H1 (cell line): ENCODE data around the gene GDNF. TPM values are rescaled to one million over a fixed set of nuclear protein-coding genes. Genes with fewer than 3 reads are reported as not detected.
"Not testable (repeated sequence)": the region's sequence is repeated elsewhere in the genome, so short reads cannot be mapped to it uniquely, and the experiment has no call there.

Source experiments
- CTCF ChIA-PET: fragments of 300-600 bp; sonication (Branson Sonifier 250); formaldehyde crosslinking; loops from one replicate; lab custom pipeline; 2021; ENCODE audit not compliant: partially characterized antibody; lab: Charles Lee
- POLR2A ChIA-PET: fragments of 300-600 bp; sonication (Branson Sonifier 250); formaldehyde crosslinking; loops from one replicate; lab custom pipeline; 2021; ENCODE audit warnings: inconsistent platforms; ENCODE audit not compliant: partially characterized antibody; lab: Charles Lee
- DNase-seq, 2 experiments: peaks; one replicate each; pipeline versions ENCODE4 v3.0.0 to v3.0.0-alpha.2; 2010 to 2022; ENCODE audit warnings: low spot score in 2 of 2, low read depth in 1 of 2, mixed read lengths in 1 of 2
- FAIRE-seq: peaks from 2 replicates; lab custom pipeline; 2011; peaks lifted over from hg19 to GRCh38; lab: Jason Lieb, UNC
- H2AFZ ChIP-seq: 2 replicates; pipeline ENCODE4 v1.8.1; 2012; ENCODE audit warnings: low read length, inconsistent platforms
- H2AK5ac ChIP-seq: 2 replicates; pipeline ENCODE4 v1.6.1; 2013; ENCODE audit warnings: low read depth, low read length
- H2BK120ac ChIP-seq: replicated peaks from 2 replicates; pipeline ENCODE3; 2013; ENCODE audit warnings: low read depth, low read length, inconsistent platforms
- H2BK12ac ChIP-seq: 2 replicates; pipeline ENCODE4 v1.6.1; 2013; ENCODE audit warnings: low read depth, low read length
- H2BK15ac ChIP-seq: 2 replicates; pipeline ENCODE4 v1.6.1; 2013; ENCODE audit warnings: low read length
- H2BK20ac ChIP-seq: 2 replicates; pipeline ENCODE4 v1.6.1; 2013; ENCODE audit warnings: low read length
- H2BK5ac ChIP-seq: 2 replicates; pipeline ENCODE4 v1.6.1; 2013; ENCODE audit warnings: low read depth, low read length
- H3K14ac ChIP-seq: 2 replicates; pipeline ENCODE4 v1.6.1; 2013; ENCODE audit warnings: inconsistent platforms; ENCODE audit not compliant: insufficient read length
- H3K18ac ChIP-seq: 2 replicates; pipeline ENCODE4 v1.6.1; 2013; ENCODE audit warnings: low read length; ENCODE audit errors: extremely low read depth
- H3K23ac ChIP-seq: 2 replicates; pipeline ENCODE4 v1.6.1; 2013; ENCODE audit warnings: inconsistent platforms; ENCODE audit not compliant: insufficient read length
- H3K23me2 ChIP-seq: 2 replicates; pipeline ENCODE4 v1.6.1; 2013; ENCODE audit warnings: low read depth, low read length
- H3K27ac ChIP-seq: 2 replicates; pipeline ENCODE4 v1.6.1; 2011; ENCODE audit warnings: low read depth, low read length, inconsistent platforms
- H3K27me3 ChIP-seq, 4 experiments: replicated peaks in 1 of 4; 1 replicate in 1 of 4; 2 replicates in 3 of 4; pipeline versions ENCODE4 v1.6.1 to v1.8.1; 2011 to 2013; ENCODE audit warnings: low read length in 3 of 4, mild to moderate bottlenecking in 3 of 4, inconsistent platforms in 2 of 4, mixed read lengths in 2 of 4, moderate library complexity in 1 of 4; ENCODE audit not compliant: control insufficient read depth in 3 of 4, insufficient read depth in 3 of 4; ENCODE audit errors: extremely low read depth in 1 of 4
- H3K36me3 ChIP-seq, 4 experiments: 2 replicates each; pipeline versions ENCODE4 v1.6.1 to v1.8.1; 2011 to 2013; ENCODE audit warnings: mild to moderate bottlenecking in 4 of 4, low read length in 3 of 4, moderate library complexity in 2 of 4, control low read depth in 1 of 4, inconsistent platforms in 1 of 4; ENCODE audit not compliant: insufficient read depth in 4 of 4, control insufficient read depth in 2 of 4
- H3K4ac ChIP-seq: replicated peaks from 2 replicates; pipeline ENCODE3; 2013; ENCODE audit warnings: low read length, low read depth, mixed read lengths, inconsistent platforms; ENCODE audit not compliant: insufficient read length
- H3K4me1 ChIP-seq, 4 experiments: replicated peaks in 1 of 4; 1 replicate in 1 of 4; 2 replicates in 3 of 4; pipeline versions ENCODE4 v1.6.1 to v1.8.1; 2011 to 2013; ENCODE audit warnings: low read length in 3 of 4, inconsistent platforms in 2 of 4, mixed read lengths in 1 of 4; ENCODE audit not compliant: insufficient read depth in 4 of 4, control insufficient read depth in 3 of 4
- H3K4me2 ChIP-seq, 2 experiments: 2 replicates each; pipeline versions ENCODE4 v1.6.1 to v1.8.1; 2011 to 2013; ENCODE audit warnings: low read depth in 2 of 2, low read length in 2 of 2, control low read depth in 1 of 2, inconsistent platforms in 1 of 2, mild to moderate bottlenecking in 1 of 2; ENCODE audit not compliant: insufficient read depth in 1 of 2
- H3K4me3 ChIP-seq, 4 experiments: fragments of 200-600, 300-600 bp in 1 of 4; sonication (generic), shearing (Covaris generic), sonication (Bioruptor Twin) in 1 of 4; 2 replicates each; pipeline versions ENCODE4 v1.5.1 to v1.8.1; 2011 to 2016; ENCODE audit warnings: low read length in 4 of 4, low read depth in 3 of 4, control low read depth in 2 of 4, inconsistent platforms in 2 of 4, mild to moderate bottlenecking in 2 of 4, mixed read lengths in 1 of 4, moderate library complexity in 1 of 4; ENCODE audit not compliant: insufficient read depth in 2 of 4; ENCODE audit errors: extremely low read depth in 1 of 4
- H3K56ac ChIP-seq: replicated peaks from 2 replicates; pipeline ENCODE3; 2013; ENCODE audit warnings: low read depth, mild to moderate bottlenecking, mixed read lengths, low read length, inconsistent platforms; ENCODE audit not compliant: insufficient read length
- H3K79me1 ChIP-seq: 2 replicates; pipeline ENCODE4 v1.6.1; 2013; ENCODE audit warnings: low read depth, low read length, control low read depth
- H3K79me2 ChIP-seq, 2 experiments: 2 replicates each; pipeline versions ENCODE4 v1.6.1 to v1.8.1; 2012 to 2013; ENCODE audit warnings: low read length in 2 of 2, mild to moderate bottlenecking in 2 of 2, inconsistent platforms in 1 of 2; ENCODE audit not compliant: insufficient read depth in 2 of 2, control insufficient read depth in 1 of 2
- H3K9ac ChIP-seq, 4 experiments: replicated peaks in 1 of 4; 1 replicate in 1 of 4; 2 replicates in 3 of 4; pipeline versions ENCODE4 v1.6.1 to v1.8.1; 2011 to 2013; ENCODE audit warnings: low read depth in 3 of 4, low read length in 3 of 4, control low read depth in 2 of 4, mild to moderate bottlenecking in 2 of 4, moderate library complexity in 2 of 4, inconsistent platforms in 1 of 4; ENCODE audit errors: extremely low read depth in 1 of 4
- H3K9me3 ChIP-seq, 2 experiments: 2 replicates each; pipeline versions ENCODE4 v1.6.1 to v1.8.1; 2012 to 2013; ENCODE audit warnings: mild to moderate bottlenecking in 2 of 2, moderate library complexity in 2 of 2, control low read depth in 1 of 2, inconsistent platforms in 1 of 2, low read depth in 1 of 2, low read length in 1 of 2, mixed read lengths in 1 of 2; ENCODE audit not compliant: insufficient read depth in 2 of 2
- H4K20me1 ChIP-seq, 2 experiments: replicated peaks in 1 of 2; 2 replicates each; pipeline versions ENCODE3 to v1.8.1; 2011 to 2013; ENCODE audit warnings: inconsistent platforms in 2 of 2, low read length in 2 of 2, mild to moderate bottlenecking in 1 of 2; ENCODE audit not compliant: insufficient read depth in 2 of 2, control insufficient read depth in 1 of 2
- H4K5ac ChIP-seq: 2 replicates; pipeline ENCODE4 v1.6.1; 2013; ENCODE audit warnings: low read length, low read depth, mixed read lengths, inconsistent platforms; ENCODE audit not compliant: insufficient read length
- H4K8ac ChIP-seq: 2 replicates; pipeline ENCODE4 v1.8.0; 2013; ENCODE audit warnings: mild to moderate bottlenecking, moderate library complexity, low read length, inconsistent platforms; ENCODE audit not compliant: insufficient read depth; ENCODE audit errors: extremely low read depth
- H4K91ac ChIP-seq: replicated peaks from 2 replicates; pipeline ENCODE3; 2013; ENCODE audit warnings: low read length, mixed read lengths, inconsistent platforms; ENCODE audit not compliant: insufficient read length
- WGBS, 2 experiments: shearing (Covaris generic) in 1 of 2; methylation state at CpG; one replicate each; pipeline versions ENCODE4 v1.1.6 to v1.1.7; 2013 to 2015; ENCODE audit warnings: low lambda C conversion rate in 2 of 2, mixed read lengths in 2 of 2, inconsistent platforms in 1 of 2, low coverage in 1 of 2, missing lambda C conversion rate in 1 of 2; ENCODE audit not compliant: insufficient replicate concordance in 2 of 2, insufficient coverage in 1 of 2, insufficient read length in 1 of 2; ENCODE audit errors: extremely low coverage in 1 of 2, missing lambda C conversion rate in 1 of 2; 5-methylcytosine and 5-hydroxymethylcytosine counted together
- polyA plus RNA-seq, 7 experiments: library from polyadenylated mRNA; depleted of rRNA in 3 of 7; stranded (reverse) in 5 of 7; unstranded in 2 of 7; fragments of >200 nt in 5 of 7; fragments of 200-250 nt in 2 of 7; gene quantifications; 1 replicate in 5 of 7; 2 replicates in 1 of 7; 4 replicates in 1 of 7; pipeline versions ENCODE4 v1.2.1 to v1.2.3, GENCODE V29; 2011 to 2013; ENCODE audit warnings: missing spikeins in 2 of 7, mixed read lengths in 2 of 7
- total RNA-seq: library from RNA; stranded (reverse); fragmentation: NEBNext Ultra II Directional; extraction: Animal tissue kit (Norgen Biotek cat#: 25700); gene quantifications from 2 replicates; pipeline ENCODE4 v1.2.1, GENCODE V29; 2021

GDNF gene
- total and polyA plus RNA-seq, 2 of the 8 experiments (the other 6 are each of a cell fraction or from before 2014, with no cell fraction given) = 0.15 to 2.0 TPM

GRCh38 chr5:37796435-37796834 is 43.4 kb downstream of the GDNF start:
- H3K36me3 ChIP-seq, H3K23ac ChIP-seq, H4K20me1 ChIP-seq, H3K27ac ChIP-seq, H3K4me2 ChIP-seq, DNase-seq, H3K23me2 ChIP-seq, H3K79me1 ChIP-seq, POLR2A ChIA-PET, H2BK120ac ChIP-seq, H4K91ac ChIP-seq, FAIRE-seq, H3K4ac ChIP-seq, H3K27me3 ChIP-seq, H2BK12ac ChIP-seq, H4K5ac ChIP-seq, H2BK20ac ChIP-seq, H2BK5ac ChIP-seq, H2AFZ ChIP-seq, H3K4me1 ChIP-seq, H3K9ac ChIP-seq, H3K18ac ChIP-seq, H3K79me2 ChIP-seq, H4K8ac ChIP-seq, H2BK15ac ChIP-seq, H3K14ac ChIP-seq, H3K9me3 ChIP-seq, H2AK5ac ChIP-seq, H3K4me3 ChIP-seq, H3K56ac ChIP-seq: not testable (repeated sequence)
- 80% methylated on average over 1 of the region's 1 CpG; no CpG with 5 or more reads in 1 of the 2 experiments for WGBS, 2 experiments
- CTCF ChIA-PET = interaction anchor here (0.6 to 1.5 kb wide), 4 partner anchors 21 to 73 kb away, joined by 3 read pairs; no protein-coding TSS in a partner anchor

DNA sequence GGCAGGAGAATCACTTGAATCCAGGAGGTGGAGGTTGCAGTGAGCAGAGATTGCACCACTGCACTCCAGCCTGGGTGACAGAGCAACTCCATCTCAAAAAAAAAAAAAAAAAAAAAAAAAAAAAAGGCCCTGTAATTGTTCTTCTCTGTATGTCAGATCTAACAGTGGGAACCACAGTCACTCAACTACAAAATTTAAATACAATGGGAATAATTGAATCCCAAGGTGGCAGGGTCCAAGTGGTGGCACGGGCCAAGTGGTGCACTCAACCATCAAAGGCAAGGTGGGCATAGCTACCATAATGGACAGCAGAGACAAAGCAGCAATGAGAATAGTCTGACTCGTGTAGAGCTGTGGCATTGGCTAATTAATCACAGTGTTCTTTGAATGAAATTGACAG is 44.5 kb downstream of the GDNF start:
- POLR2A ChIA-PET = not testable (repeated sequence)

More for the DNA sequence above, 44.5 kb downstream of the GDNF start:
- not testable (repeated sequence) for H4K20me1 ChIP-seq, H3K23ac ChIP-seq, H3K14ac ChIP-seq, H3K4ac ChIP-seq, H2BK15ac ChIP-seq, H3K27me3 ChIP-seq, H2BK12ac ChIP-seq, H4K91ac ChIP-seq, H3K36me3 ChIP-seq, H3K4me3 ChIP-seq, H3K23me2 ChIP-seq, H2BK20ac ChIP-seq, H3K27ac ChIP-seq, FAIRE-seq, H2BK5ac ChIP-seq, H3K9ac ChIP-seq, H2BK120ac ChIP-seq, H3K18ac ChIP-seq, H3K79me2 ChIP-seq, H4K5ac ChIP-seq, H4K8ac ChIP-seq, H3K4me1 ChIP-seq, H3K4me2 ChIP-seq, H3K79me1 ChIP-seq, H2AK5ac ChIP-seq, DNase-seq, H3K9me3 ChIP-seq, H2AFZ ChIP-seq, H3K56ac ChIP-seq
- CTCF ChIA-PET = interaction anchor here (1.5 kb wide), 1 partner anchor 41 kb away, joined by 3 read pairs; no protein-coding TSS in a partner anchor
- WGBS, 2 experiments = 88% methylated on average over 2 of the region's 2 CpGs; no CpG with 5 or more reads in 1 of the 2 experiments
